H9 (cell line): ENCODE results near the gene ATPAF2. TPM values are rescaled to one million over a fixed set of nuclear protein-coding genes. Genes with fewer than 3 reads are reported as not detected.

Experiments used
- DNase-seq: peaks from one replicate; pipeline ENCODE4 v3.0.0-alpha.2; 2017
- H2AFZ ChIP-seq: one replicate; pipeline ENCODE4 v1.6.1; 2013; ENCODE audit warnings: mild to moderate bottlenecking, low read length, control low read depth, moderate library complexity
- H2AK5ac ChIP-seq: 2 replicates; pipeline ENCODE4 v1.6.1; 2013; ENCODE audit warnings: low read length, control low read depth, mixed read lengths; ENCODE audit not compliant: insufficient read length
- H2BK120ac ChIP-seq: one replicate; pipeline ENCODE4 v1.6.1; 2013; ENCODE audit warnings: low read depth, mild to moderate bottlenecking, low read length, control low read depth, inconsistent platforms; ENCODE audit not compliant: poor library complexity, severe bottlenecking
- H2BK12ac ChIP-seq: 2 replicates; pipeline ENCODE4 v1.6.1; 2013; ENCODE audit warnings: low read length, control low read depth, mixed read lengths, low read depth; ENCODE audit not compliant: insufficient read length
- H2BK15ac ChIP-seq: 2 replicates; pipeline ENCODE4 v1.6.1; 2013; ENCODE audit warnings: low read depth, low read length, control low read depth
- H2BK20ac ChIP-seq: one replicate; pipeline ENCODE4 v1.6.1; 2013; ENCODE audit warnings: low read depth, mild to moderate bottlenecking, low read length, control low read depth, inconsistent platforms; ENCODE audit not compliant: poor library complexity, severe bottlenecking
- H2BK5ac ChIP-seq: 2 replicates; pipeline ENCODE4 v1.6.1; 2013; ENCODE audit warnings: low read length, control low read depth, mixed read lengths; ENCODE audit not compliant: insufficient read length
- H3K14ac ChIP-seq: 2 replicates; pipeline ENCODE4 v1.6.1; 2013; ENCODE audit warnings: low read length, control low read depth; ENCODE audit not compliant: insufficient read depth
- H3K18ac ChIP-seq: 2 replicates; pipeline ENCODE4 v1.6.1; 2013; ENCODE audit warnings: low read depth, mild to moderate bottlenecking, mixed read lengths, low read length, control low read depth; ENCODE audit not compliant: insufficient read length
- H3K23ac ChIP-seq: 2 replicates; pipeline ENCODE4 v1.6.1; 2013; ENCODE audit warnings: low read length, control low read depth, mixed read lengths, low read depth; ENCODE audit not compliant: insufficient read length
- H3K23me2 ChIP-seq: 2 replicates; pipeline ENCODE4 v1.6.1; 2013; ENCODE audit warnings: low read depth, mild to moderate bottlenecking, mixed read lengths, low read length, control low read depth; ENCODE audit not compliant: insufficient read length, poor library complexity, severe bottlenecking
- H3K27ac ChIP-seq: 2 replicates; pipeline ENCODE4 v1.5.1; 2013; ENCODE audit warnings: low read length, control low read depth, mixed read lengths, low read depth; ENCODE audit not compliant: insufficient read length
- H3K27me3 ChIP-seq: 2 replicates; pipeline ENCODE4 v1.6.1; 2013; ENCODE audit warnings: low read length, control low read depth, inconsistent platforms; ENCODE audit not compliant: insufficient read depth
- H3K4ac ChIP-seq: 2 replicates; pipeline ENCODE4 v1.6.1; 2013; ENCODE audit warnings: low read depth, mild to moderate bottlenecking, control low read depth, inconsistent platforms, low read length, moderate library complexity
- H3K4me1 ChIP-seq: 2 replicates; pipeline ENCODE4 v1.6.1; 2013; ENCODE audit warnings: low read length, control low read depth, inconsistent platforms; ENCODE audit not compliant: insufficient read depth
- H3K4me2 ChIP-seq: 2 replicates; pipeline ENCODE4 v1.6.1; 2013; ENCODE audit warnings: low read length, control low read depth, mixed read lengths; ENCODE audit not compliant: insufficient read length, insufficient read depth
- H3K56ac ChIP-seq: 2 replicates; pipeline ENCODE4 v1.6.1; 2013; ENCODE audit warnings: low read depth, mild to moderate bottlenecking, mixed read lengths, low read length, control low read depth; ENCODE audit not compliant: insufficient read length
- H3K79me1 ChIP-seq: 2 replicates; pipeline ENCODE4 v1.6.1; 2013; ENCODE audit warnings: low read depth, mild to moderate bottlenecking, moderate library complexity, low read length, control low read depth, inconsistent platforms; ENCODE audit not compliant: insufficient read depth, poor library complexity, severe bottlenecking
- H3K79me2 ChIP-seq: 2 replicates; pipeline ENCODE4 v1.6.1; 2013; ENCODE audit warnings: low read length, control low read depth, inconsistent platforms; ENCODE audit not compliant: insufficient read depth
- H3K9ac ChIP-seq: 2 replicates; pipeline ENCODE4 v1.6.1; 2013; ENCODE audit warnings: low read length, control low read depth, mixed read lengths; ENCODE audit not compliant: insufficient read length; ENCODE audit errors: extremely low read depth
- H3K9me3 ChIP-seq: one replicate; pipeline ENCODE4 v1.6.1; 2013; ENCODE audit warnings: low read depth, low read length, inconsistent platforms; ENCODE audit not compliant: control insufficient read depth
- H3T11ph ChIP-seq: one replicate; pipeline ENCODE4 v1.6.1; 2013; ENCODE audit warnings: mild to moderate bottlenecking, low read length, control low read depth, inconsistent platforms
- H4K20me1 ChIP-seq: one replicate; pipeline ENCODE4 v1.6.1; 2013; ENCODE audit not compliant: control insufficient read depth, insufficient read length, insufficient read depth
- H4K5ac ChIP-seq: 2 replicates; pipeline ENCODE4 v1.6.1; 2013; ENCODE audit warnings: low read depth, mild to moderate bottlenecking, mixed read lengths, low read length, control low read depth; ENCODE audit not compliant: insufficient read length
- H4K8ac ChIP-seq: replicated peaks from 2 replicates; pipeline ENCODE4 v1.6.1; 2013; ENCODE audit warnings: low read length, control low read depth, mixed read lengths, low read depth; ENCODE audit not compliant: insufficient read length
- H4K91ac ChIP-seq: 2 replicates; pipeline ENCODE4 v1.6.1; 2013; ENCODE audit warnings: low read depth, mild to moderate bottlenecking, moderate library complexity, mixed read lengths, low read length, control low read depth; ENCODE audit not compliant: insufficient read length
- H3K27ac Mint-ChIP-seq, 3 experiments: 2 replicates in 2 of 3; 3 replicates in 1 of 3; pipeline ENCODE4 v1.8.0; 2020 to 2021; ENCODE audit warnings: mixed read lengths in 3 of 3, mild to moderate bottlenecking in 1 of 3, moderate library complexity in 1 of 3
- H3K27me3 Mint-ChIP-seq: 2 replicates; pipeline ENCODE4 v1.8.0; 2021; ENCODE audit warnings: low read depth, mild to moderate bottlenecking, moderate library complexity, mixed read lengths
- H3K36me3 Mint-ChIP-seq, 3 experiments: 2 replicates in 2 of 3; 3 replicates in 1 of 3; pipeline ENCODE4 v1.8.0; 2020 to 2021; ENCODE audit warnings: low read depth in 3 of 3, mixed read lengths in 3 of 3; ENCODE audit not compliant: insufficient read depth in 1 of 3
- H3K4me1 Mint-ChIP-seq, 2 experiments: 2 replicates each; pipeline ENCODE4 v1.8.0; 2020; ENCODE audit warnings: mixed read lengths in 2 of 2
- H3K4me3 Mint-ChIP-seq, 2 experiments: 2 replicates in 1 of 2; 3 replicates in 1 of 2; pipeline ENCODE4 v1.8.0; 2020 to 2021; ENCODE audit warnings: mild to moderate bottlenecking in 2 of 2, mixed read lengths in 2 of 2, moderate library complexity in 1 of 2
- H3K9me3 Mint-ChIP-seq, 2 experiments: 2 replicates in 1 of 2; 3 replicates in 1 of 2; pipeline ENCODE4 v1.8.0; 2020; ENCODE audit warnings: mild to moderate bottlenecking in 2 of 2, mixed read lengths in 2 of 2, moderate library complexity in 1 of 2
- CTCF ChIP-seq: fragments of 200-600 bp; sonication (generic); conservative IDR thresholded peaks from 3 replicates; pipeline ENCODE4 v1.8.0; 2021; ENCODE audit warnings: antibody characterized with exemption, mild to moderate bottlenecking
- WGBS: extraction: QIAGEN DNeasy Blood & Tissue Kit; methylation state at CpG from one replicate; pipeline ENCODE4 v1.1.7; 2013; ENCODE audit warnings: missing lambda C conversion rate, low lambda C conversion rate, mixed read lengths; ENCODE audit not compliant: insufficient read length; ENCODE audit errors: extremely low coverage; 5-methylcytosine and 5-hydroxymethylcytosine counted together
- total RNA-seq: library from RNA; stranded (reverse); gene quantifications from 2 replicates; pipeline ENCODE4 v1.2.1, GENCODE V29; 2021

The ATPAF2 gene
- total RNA-seq, 1 experiment from 2014 or later = 21.4 TPM

- H2BK5ac ChIP-seq = no peak overlapping the region
- H4K5ac ChIP-seq = no peak overlapping the region
- Mint-ChIP-seq H3K36me3 (peaks cover 9 to 32% (median 16%) of the 10 kb centered on the region in 3 experiments; a peak in 6 of 7 replicates), H3K27ac (no peak overlapping the region), H3K9me3 (no peaks in the 10 kb centered on the region), H3K27me3 (no peaks in the 10 kb centered on the region), H3K4me1 (peaks cover 11 to 13% of the 10 kb centered on the region in 2 experiments), H3K4me3 (no peak overlapping the region)
- no peak overlapping the region for H4K8ac ChIP-seq
- no peaks in the 10 kb centered on the region for H3K27me3 ChIP-seq
- H3K23ac ChIP-seq = no peak overlapping the region
- DNase-seq = no peak
- H3K14ac ChIP-seq = no peak overlapping the region
- no peak overlapping the region for H2AFZ ChIP-seq
- H2BK15ac ChIP-seq = no peak overlapping the region
- no peaks in the 10 kb centered on the region for H3K9me3 ChIP-seq
- H3K4me1 ChIP-seq = no peaks in the 10 kb centered on the region
- H2BK120ac ChIP-seq = no peak overlapping the region
- H3K56ac ChIP-seq = no peak overlapping the region
- H4K91ac ChIP-seq = no peak overlapping the region
- H3K79me2 ChIP-seq = no peaks in the 10 kb centered on the region
- no peak overlapping the region for H2AK5ac ChIP-seq
- no CpG with 5 or more reads among the region's 3 CpGs for WGBS
- H2BK20ac ChIP-seq = no peak overlapping the region
- no peaks in the 10 kb centered on the region for H4K20me1 ChIP-seq
- H3K4ac ChIP-seq = no peak overlapping the region
- no peak overlapping the region for H3K9ac ChIP-seq
- TF ChIP-seq CTCF = no peak
- no peak overlapping the region for H3K4me2 ChIP-seq
- H3K18ac ChIP-seq = no peak overlapping the region
- H3K79me1 ChIP-seq = no peaks in the 10 kb centered on the region
- H3K23me2 ChIP-seq = no peaks in the 10 kb centered on the region
- no peak overlapping the region for H2BK12ac ChIP-seq
- no peak overlapping the region for H3T11ph ChIP-seq
- no peak overlapping the region for H3K27ac ChIP-seq
Measured at GRCh38 chr17:18045691-18046350, 6.9 kb upstream of the ATPAF2 start.
